Activated CD4-positive, alpha-beta T cell treated with anti-CD3 and anti-CD28 coated beads for 24 hours (primary cell): ENCODE data around the gene NUDT5.
A peak's percentile ranks its signal among the peaks of the same experiment; 100 is the strongest.
"Not testable (repeated sequence)": the region's sequence is repeated elsewhere in the genome, so short reads cannot be mapped to it uniquely, and the experiment has no call there.

Source experiments
- DNase-seq, 2 donors: peaks; one replicate each; pipeline ENCODE4 v3.0.0-alpha.2; 2020; ENCODE audit warnings: low read depth in 2 of 2

Gene NUDT5

GRCh38 chr10:12205082-12205481 is 9.4 kb upstream of the NUDT5 start:
- no peak for DNase-seq

- DNase-seq, result no peak
Observed at GRCh38 chr10:12202226-12202625, 6.5 kb upstream of the NUDT5 start.

- no peak for DNase-seq
Observed at GRCh38 chr10:12201543-12201942, 5.9 kb upstream of the NUDT5 start.

GRCh38 chr10:12200850-12201249 is 5.2 kb upstream of the NUDT5 start:
- no peak for DNase-seq

- no peak for DNase-seq
Observed at GRCh38 chr10:12198156-12198555, 2.5 kb upstream of the NUDT5 start.

GRCh38 chr10:12196531-12197211 is 980 bp upstream of the NUDT5 start:
- no peak for DNase-seq

GRCh38 chr10:12195281-12195602 is 449 bp downstream of the NUDT5 start:
- no peak for DNase-seq

GRCh38 chr10:12194752-12195271 is 879 bp downstream of the NUDT5 start:
- no peak for DNase-seq

- no peak for DNase-seq
Observed at GRCh38 chr10:12193193-12193592, 2.5 kb downstream of the NUDT5 start.

GRCh38 chr10:12191715-12192114 is 4.0 kb downstream of the NUDT5 start:
- no peak for DNase-seq

GRCh38 chr10:12189426-12189825 is 6.3 kb downstream of the NUDT5 start:
- DNase-seq, result no peak

GRCh38 chr10:12188656-12189055 is 7.0 kb downstream of the NUDT5 start:
- no peak for DNase-seq

- no peak for DNase-seq
Observed at GRCh38 chr10:12187321-12187905, 8.3 kb downstream of the NUDT5 start.

GRCh38 chr10:12186323-12186722 is 9.4 kb downstream of the NUDT5 start:
- DNase-seq, result no peak

- DNase-seq, result no peak
Observed at GRCh38 chr10:12184165-12184564, 11.5 kb downstream of the NUDT5 start.

GRCh38 chr10:12181065-12181775 is 14.5 kb downstream of the NUDT5 start:
- DNase-seq, result peak; percentile 39 to 41

GRCh38 chr10:12180221-12180974 is 15.3 kb downstream of the NUDT5 start:
- DNase-seq, result no peak

- DNase-seq, result no peak
Observed at GRCh38 chr10:12179606-12180170, 16.0 kb downstream of the NUDT5 start.

- DNase-seq, result no peak
Observed at GRCh38 chr10:12177642-12178041, 18.0 kb downstream of the NUDT5 start.

- not testable (repeated sequence) for DNase-seq
Observed at GRCh38 chr10:12171512-12171911, 24.2 kb downstream of the NUDT5 start.

- no peak for DNase-seq
Observed at GRCh38 chr10:12165999-12166775, 29.5 kb downstream of the NUDT5 start.
